CMK (cell line): ENCODE data around the gene FAM161B.
"Not testable (repeated sequence)": the region's sequence is repeated elsewhere in the genome, so short reads cannot be mapped to it uniquely, and the experiment has no call there.

Experiments used
- DNase-seq: peaks from one replicate; pipeline ENCODE4 v3.0.0-alpha.2; 2010; ENCODE audit warnings: low read depth

FAM161B gene

GRCh38 chr14:73942180-73942579 lies 7.7 kb downstream of the FAM161B start:
- no peak for DNase-seq

- no peak for DNase-seq
These were observed 12.9 kb downstream of the FAM161B start for GRCh38 chr14:73937012-73937411.

- DNase-seq = no peak
These were observed 13.3 kb downstream of the FAM161B start for GRCh38 chr14:73936548-73936947.

GRCh38 chr14:73935666-73936065 lies 14.2 kb downstream of the FAM161B start:
- DNase-seq = no peak

GRCh38 chr14:73924337-73924736 lies 25.6 kb downstream of the FAM161B start:
- DNase-seq = no peak

GRCh38 chr14:73919457-73919856 lies 30.4 kb downstream of the FAM161B start:
- DNase-seq = not testable (repeated sequence)

- no peak for DNase-seq
These were observed 33.6 kb downstream of the FAM161B start for GRCh38 chr14:73916324-73916723.

GRCh38 chr14:73913256-73913655 lies 36.6 kb downstream of the FAM161B start:
- DNase-seq = no peak

- no peak for DNase-seq
These were observed 40.2 kb downstream of the FAM161B start for GRCh38 chr14:73909681-73910080.

GRCh38 chr14:73903028-73903427 lies 46.9 kb downstream of the FAM161B start:
- DNase-seq = no peak

GRCh38 chr14:73896521-73896920 lies 53.4 kb downstream of the FAM161B start:
- DNase-seq = no peak

GRCh38 chr14:73895939-73896338 lies 54.0 kb downstream of the FAM161B start:
- no peak for DNase-seq

GRCh38 chr14:73894180-73894687 lies 55.7 kb downstream of the FAM161B start:
- DNase-seq = not testable (repeated sequence)

- no peak for DNase-seq
These were observed 60.5 kb downstream of the FAM161B start for GRCh38 chr14:73889376-73889775.

- DNase-seq = no peak
These were observed 60.9 kb downstream of the FAM161B start for GRCh38 chr14:73888971-73889370.

- no peak for DNase-seq
These were observed 61.5 kb downstream of the FAM161B start for GRCh38 chr14:73888460-73888725.

- no peak for DNase-seq
These were observed 62.0 kb downstream of the FAM161B start for GRCh38 chr14:73887694-73888459.

GRCh38 chr14:73887318-73887616 lies 62.6 kb downstream of the FAM161B start:
- DNase-seq = no peak

GRCh38 chr14:73886449-73887317 lies 63.2 kb downstream of the FAM161B start, which contains the start of gene ZNF410:
Gene ZNF410, plus strand, starts transcription at chr14:73886859. Its CDS starts 5,317 bp downstream, at chr14:73892176.
- peak; percentile 89 for DNase-seq

GRCh38 chr14:73884438-73885190 lies 65.3 kb downstream of the FAM161B start:
- no peak for DNase-seq
